Spleen (tissue), 7 donors: ENCODE measurements around the gene KLB.

Source experiments
- CTCF ChIP-seq, 11 experiments: fragments of 200-600 bp in 7 of 11; fragments of 450-650 bp in 4 of 11; sonication (generic) in 4 of 11; IDR thresholded peaks in 8 of 11; conservative IDR thresholded peaks in 3 of 11; 1 replicate in 7 of 11; 2 replicates in 4 of 11; pipeline versions ENCODE4 v1.4.0 to v1.8.0; 2016 to 2021; ENCODE audit warnings: antibody characterized with exemption in 11 of 11, inconsistent platforms in 4 of 11, mild to moderate bottlenecking in 1 of 11
- POLR2A ChIP-seq, 3 donors: fragments of 450-650 bp; IDR thresholded peaks; one replicate each; pipeline ENCODE4 v1.5.1; 2017; ENCODE audit warnings: antibody characterized with exemption in 3 of 3, mild to moderate bottlenecking in 1 of 3
- POLR2AphosphoS5 ChIP-seq, 3 donors: sonication (generic); formaldehyde crosslinking; IDR thresholded peaks; one replicate each; pipeline ENCODE4 v1.5.1; 2017; ENCODE audit warnings: antibody characterized with exemption in 3 of 3
- donor health status: DM: no; HTN: no; CAD: no; lungs with moderate emphysema.
- donor health status: DM: no; HTN: no; CAD: no.
- donor health status: DM: no; HTN: no; CAD: no.

DNA sequence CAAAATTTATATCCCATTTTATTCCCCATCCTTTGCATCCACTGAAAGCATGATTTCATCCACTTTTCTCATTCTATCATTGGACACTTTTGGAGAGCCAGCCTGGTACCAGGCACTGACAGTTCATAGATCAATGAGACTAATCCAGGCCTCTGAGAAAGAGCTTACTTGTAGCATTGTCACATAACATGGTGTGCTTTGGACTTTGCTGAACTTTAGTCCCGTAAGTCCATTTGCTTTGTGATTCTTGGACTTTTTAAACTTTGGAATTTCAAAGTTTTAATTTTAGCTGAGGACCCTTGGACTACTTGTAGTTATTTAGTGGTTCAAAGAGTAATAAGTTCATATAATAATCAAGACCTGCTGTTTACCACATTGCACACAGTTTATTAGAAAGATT, 63.7 kb downstream of the KLB start:
- TF ChIP-seq CTCF (IDR thresholded peaks at IDR 0.05 in 8 of 11, conservative IDR thresholded peaks at IDR 0.05 in 3 of 11) (no peak), POLR2AphosphoS5 (IDR thresholded peaks at IDR 0.05) (no peak), POLR2A (IDR thresholded peaks at IDR 0.05) (no peak)
